HEK293 (cell line): ENCODE data around the gene TBX6.

ENCODE experiments used
- BCL11A ChIP-seq: fragments of 450-650 bp; formaldehyde crosslinking; IDR thresholded peaks from 2 replicates; pipeline ENCODE4 v1.5.1; 2016; ENCODE audit warnings: low read depth, missing biosample characterization, missing genetic modification characterization
- CTCF ChIP-seq: fragments of 450-650 bp; formaldehyde crosslinking; IDR thresholded peaks from 2 replicates; pipeline ENCODE4 v1.5.1; 2016; ENCODE audit warnings: missing biosample characterization, missing genetic modification characterization
- GLI4 ChIP-seq: fragments of 450-650 bp; formaldehyde crosslinking; IDR thresholded peaks from 2 replicates; pipeline ENCODE4 v1.5.1; 2016; ENCODE audit warnings: missing biosample characterization, missing genetic modification characterization
- HOXA7 ChIP-seq: sonication (generic); formaldehyde crosslinking; IDR thresholded peaks from 2 replicates; pipeline ENCODE4 v1.8.1; 2022; ENCODE audit warnings: missing genetic modification reagents, borderline replicate concordance
- INSM2 ChIP-seq: fragments of 450-650 bp; formaldehyde crosslinking; IDR thresholded peaks from 2 replicates; pipeline ENCODE4 v1.5.1; 2016; ENCODE audit warnings: missing biosample characterization, missing genetic modification characterization
- KLF16 ChIP-seq: fragments of 450-650 bp; formaldehyde crosslinking; IDR thresholded peaks from 2 replicates; pipeline ENCODE4 v1.5.1; 2017; ENCODE audit warnings: missing biosample characterization, missing genetic modification characterization
- KLF9 ChIP-seq: fragments of 450-650 bp; formaldehyde crosslinking; IDR thresholded peaks from 2 replicates; pipeline ENCODE4 v1.5.1; 2016; ENCODE audit warnings: missing biosample characterization, missing genetic modification characterization, low read depth
- MEIS1 ChIP-seq: sonication (generic); formaldehyde crosslinking; IDR thresholded peaks from 2 replicates; pipeline ENCODE4 v1.8.1; 2022; ENCODE audit warnings: missing genetic modification reagents, mild to moderate bottlenecking, borderline replicate concordance
- OSR2 ChIP-seq: fragments of 450-650 bp; formaldehyde crosslinking; IDR thresholded peaks from 2 replicates; pipeline ENCODE4 v1.5.1; 2016; ENCODE audit warnings: missing biosample characterization, missing genetic modification characterization
- ZNF18 ChIP-seq: fragments of 450-650 bp; formaldehyde crosslinking; IDR thresholded peaks from 2 replicates; pipeline ENCODE4 v1.5.1; 2016; ENCODE audit warnings: missing biosample characterization, missing genetic modification characterization
- ZNF391 ChIP-seq: fragments of 450-650 bp; formaldehyde crosslinking; IDR thresholded peaks from 2 replicates; pipeline ENCODE4 v1.5.1; 2016; ENCODE audit warnings: low read depth, missing biosample characterization, missing genetic modification characterization, borderline replicate concordance
- ZNF48 ChIP-seq: fragments of 450-650 bp; formaldehyde crosslinking; IDR thresholded peaks from 2 replicates; pipeline ENCODE4 v1.5.1; 2016; ENCODE audit warnings: missing biosample characterization, missing genetic modification characterization
- ZNF488 ChIP-seq: fragments of 450-650 bp; formaldehyde crosslinking; IDR thresholded peaks from 2 replicates; pipeline ENCODE4 v1.5.1; 2016; ENCODE audit warnings: missing biosample characterization, missing genetic modification characterization
- ZNF501 ChIP-seq: fragments of 450-650 bp; formaldehyde crosslinking; IDR thresholded peaks from 2 replicates; pipeline ENCODE4 v1.5.1; 2016; ENCODE audit warnings: missing biosample characterization, missing genetic modification characterization
- ZNF513 ChIP-seq: fragments of 450-650 bp; IDR thresholded peaks from 2 replicates; pipeline ENCODE4 v1.5.1; 2018; ENCODE audit warnings: missing biosample characterization, missing genetic modification characterization
- ZNF518A ChIP-seq: fragments of 450-650 bp; formaldehyde crosslinking; conservative IDR thresholded peaks from 2 replicates; pipeline ENCODE4 v1.5.1; 2016; ENCODE audit warnings: low read depth, missing biosample characterization, missing genetic modification characterization
- ZNF600 ChIP-seq: fragments of 450-650 bp; formaldehyde crosslinking; IDR thresholded peaks from 2 replicates; pipeline ENCODE4 v1.5.1; 2016; ENCODE audit warnings: missing biosample characterization, missing genetic modification characterization
- ZNF610 ChIP-seq: fragments of 450-650 bp; formaldehyde crosslinking; IDR thresholded peaks from 2 replicates; pipeline ENCODE4 v1.5.1; 2016; ENCODE audit warnings: missing biosample characterization, missing genetic modification characterization, borderline replicate concordance
- ZNF624 ChIP-seq: fragments of 450-650 bp; formaldehyde crosslinking; IDR thresholded peaks from 2 replicates; pipeline ENCODE4 v1.5.1; 2017; ENCODE audit warnings: missing biosample characterization, missing genetic modification characterization
- ZNF639 ChIP-seq: fragments of 450-650 bp; formaldehyde crosslinking; IDR thresholded peaks from 2 replicates; pipeline ENCODE4 v1.5.1; 2016; ENCODE audit warnings: missing biosample characterization, missing genetic modification characterization
- ZNF645 ChIP-seq: fragments of 450-650 bp; formaldehyde crosslinking; IDR thresholded peaks from 2 replicates; pipeline ENCODE4; 2016; ENCODE audit warnings: missing biosample characterization, missing genetic modification characterization
- ZNF704 ChIP-seq: fragments of 450-650 bp; formaldehyde crosslinking; IDR thresholded peaks from 2 replicates; pipeline ENCODE4 v1.5.1; 2016; ENCODE audit warnings: missing biosample characterization, missing genetic modification characterization
- ZSCAN16 ChIP-seq: fragments of 450-650 bp; formaldehyde crosslinking; IDR thresholded peaks from 2 replicates; pipeline ENCODE4 v1.5.1; 2016; ENCODE audit warnings: missing biosample characterization, missing genetic modification characterization

Gene TBX6

GRCh38 chr16:30053376-30054015, 38.2 kb downstream of the TBX6 start (continued):
- TF ChIP-seq ZNF513 (tag by site-specific recombination) (no peak), ZNF624 (no peak), INSM2 (tag by site-specific recombination) (no peak), MEIS1 (CRISPR knock-in tag) (0 out of 2 replicates have a peak, but pooled peaks have one; percentile 51), GLI4 (no peak), ZNF18 (no peak), BCL11A (no peak), ZNF704 (tag by site-specific recombination) (no peak), ZNF48 (tag by site-specific recombination) (no peak), ZNF488 (tag by site-specific recombination) (no peak), KLF9 (tag by site-specific recombination) (no peak; the same call in 1 of the 2 replicates), ZNF645 (tag by site-specific recombination) (no peak), ZNF639 (tag by site-specific recombination) (no peak), ZNF518A (tag by site-specific recombination) (no peak), ZNF501 (no peak), ZSCAN16 (tag by site-specific recombination) (no peak), HOXA7 (CRISPR knock-in tag) (no peak), ZNF600 (peak; percentile 65), ZNF610 (no peak), ZNF391 (tag by site-specific recombination) (no peak), OSR2 (tag by site-specific recombination) (peak; percentile 92), KLF16 (tag by site-specific recombination) (peak; percentile 79), CTCF (tag by site-specific recombination) (no peak)
